SH-SY5Y (cell line): Measurements from ENCODE around the gene GLS.

Source experiments
- GATA2 ChIP-seq: IDR thresholded peaks from 2 replicates; pipeline ENCODE4 v1.6.1; 2011; ENCODE audit warnings: mild to moderate bottlenecking, low read depth, low read length
- GATA3 ChIP-seq: IDR thresholded peaks from 2 replicates; pipeline ENCODE4 v1.6.1; 2011; ENCODE audit warnings: low read depth, mild to moderate bottlenecking, low read length, moderate library complexity

- TF ChIP-seq GATA2 (no peak), GATA3 (no peak)
Measured at GRCh38 chr2:190981733-190982132, 101.1 kb downstream of the GLS start.
